HPDE6-E6E7 (cell line): Measurements from ENCODE around the gene SNAP47.
A peak's percentile ranks its signal among the peaks of the same experiment; 100 is the strongest.

Source experiments
- DNase-seq: peaks from one replicate; pipeline ENCODE4 v3.0.0; 2011; ENCODE audit warnings: missing footprints; ENCODE audit errors: extremely low spot score

Gene SNAP47

DNA sequence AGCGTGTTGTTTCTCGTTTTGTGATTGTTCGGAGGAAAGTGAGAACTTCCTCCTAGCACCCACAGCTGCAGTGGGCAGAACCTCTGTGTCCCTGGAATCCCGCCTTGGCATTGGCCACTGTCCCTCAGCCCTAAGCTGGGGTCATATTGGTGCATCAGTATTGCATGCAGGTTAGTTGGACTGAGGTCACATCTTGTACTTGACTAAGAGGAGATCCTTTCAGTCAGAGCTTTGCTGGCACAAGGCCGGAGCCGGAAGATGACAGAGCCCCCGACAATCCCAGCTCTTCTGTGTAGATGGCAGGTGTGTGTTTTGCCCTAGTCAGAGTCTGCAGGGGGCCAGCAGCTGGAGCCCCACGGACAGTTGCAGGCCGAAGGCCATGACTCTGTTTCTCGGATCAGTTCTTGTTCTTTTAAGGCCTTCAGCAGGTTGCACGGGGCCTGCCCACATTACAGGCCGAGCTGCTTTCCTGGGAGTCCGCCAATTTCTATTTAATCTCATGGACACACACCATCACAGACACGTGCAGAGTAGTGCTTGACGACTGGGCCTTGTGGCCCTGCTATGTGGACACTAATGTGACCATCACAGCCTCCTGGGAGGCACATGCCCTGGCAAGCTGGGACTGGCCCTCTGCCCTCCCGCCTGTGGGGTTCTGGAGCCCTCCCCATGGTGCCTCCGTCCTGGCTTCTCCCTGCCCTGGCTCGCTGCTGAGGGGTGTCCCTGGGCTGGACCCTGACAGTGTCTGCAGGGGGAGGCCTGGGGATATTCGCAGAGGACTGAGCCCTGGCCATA, 14.9 kb downstream of the SNAP47 start:
- DNase-seq, result no peak

DNA sequence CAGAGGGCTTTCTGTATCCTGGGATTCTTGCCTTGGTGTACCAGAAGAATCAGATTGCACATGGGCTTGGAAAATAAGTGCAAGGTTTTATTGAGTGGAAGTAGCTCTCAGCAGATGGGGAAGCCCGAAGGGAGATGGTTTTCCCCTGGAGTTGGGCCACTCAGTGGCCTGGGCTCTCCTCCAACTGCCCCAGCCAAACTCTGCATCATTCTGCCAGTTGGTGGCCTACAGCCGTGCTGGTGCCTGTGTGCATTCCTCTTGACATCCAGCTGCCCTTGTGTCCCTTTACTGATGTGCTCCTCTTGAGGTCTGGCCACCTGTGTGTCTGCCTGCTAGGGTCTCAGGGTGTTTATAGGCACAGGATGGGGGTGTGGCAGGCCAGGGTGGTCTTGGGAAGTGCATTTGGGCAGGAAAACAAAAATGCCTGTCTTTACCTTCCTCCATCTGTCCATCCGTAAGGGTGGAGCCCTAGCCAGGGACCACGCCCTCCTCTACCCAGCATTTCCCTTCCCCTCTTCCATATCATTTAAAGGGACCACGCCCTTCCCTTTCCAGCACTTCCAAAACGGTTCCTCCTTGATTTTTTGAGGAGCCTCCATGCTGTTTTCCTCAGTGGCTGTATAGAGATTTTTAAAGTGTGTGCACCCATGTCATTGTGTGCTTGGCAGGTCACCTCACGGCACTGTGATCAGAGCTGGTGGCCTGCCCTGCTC, 18.9 kb downstream of the SNAP47 start:
- DNase-seq, result no peak

DNA sequence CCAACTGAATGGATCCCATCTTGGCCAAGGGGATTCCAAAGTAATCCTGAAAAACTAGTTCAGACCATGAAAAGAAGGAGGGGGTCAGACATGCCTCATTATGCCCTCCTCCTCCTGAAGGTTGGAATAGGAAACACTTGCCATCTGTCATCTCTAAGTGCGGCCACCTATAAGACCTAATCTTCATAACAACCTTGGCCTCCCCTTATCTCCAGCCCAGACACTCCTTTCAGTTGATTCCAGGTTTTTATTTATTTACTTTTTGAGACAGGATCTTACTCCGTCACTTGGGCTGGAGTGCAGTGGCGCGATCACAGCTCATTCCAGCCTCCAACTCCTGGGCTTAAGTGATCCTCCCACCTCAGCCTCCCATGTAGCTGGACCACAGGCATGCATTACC, 19.7 kb downstream of the SNAP47 start:
- no peak for DNase-seq

DNA sequence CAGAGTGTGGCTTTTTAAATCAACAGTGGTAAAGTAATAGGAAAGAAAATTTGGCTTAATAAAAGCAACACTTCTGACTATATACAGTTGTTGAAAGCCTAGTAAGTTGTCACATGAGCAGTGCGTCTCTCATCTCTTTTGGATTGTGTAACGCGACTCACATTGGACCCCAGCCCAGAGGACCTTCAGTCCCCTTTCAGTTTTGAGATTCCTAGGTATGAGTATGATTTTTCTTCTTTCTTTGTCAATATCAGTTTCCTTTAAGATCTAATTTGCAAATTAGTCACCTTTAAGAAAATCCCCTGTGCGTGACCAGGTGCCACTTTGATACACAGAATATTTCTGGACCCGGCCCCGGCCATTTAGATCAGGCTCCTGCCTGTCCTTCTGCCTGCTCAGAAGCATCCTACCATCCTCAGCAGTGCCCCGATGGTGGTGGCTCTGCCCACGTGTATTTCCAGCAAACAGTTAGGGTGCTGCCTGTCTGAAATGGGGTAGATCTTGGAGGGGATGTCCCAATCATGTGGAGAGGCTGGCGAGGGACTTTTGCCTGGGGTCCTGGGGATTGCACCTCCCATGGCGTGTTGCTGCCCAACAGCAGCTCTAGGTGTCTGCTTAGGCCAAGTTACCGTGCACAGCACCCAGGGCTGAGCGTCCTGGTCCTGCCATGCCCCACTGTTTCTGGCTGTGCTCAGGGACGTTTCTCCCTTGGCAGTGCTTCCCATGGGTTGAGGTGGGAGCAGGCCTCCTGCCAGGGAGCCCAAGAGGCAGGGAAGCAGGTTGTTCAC, 21.1 kb downstream of the SNAP47 start:
- DNase-seq, result no peak

DNA sequence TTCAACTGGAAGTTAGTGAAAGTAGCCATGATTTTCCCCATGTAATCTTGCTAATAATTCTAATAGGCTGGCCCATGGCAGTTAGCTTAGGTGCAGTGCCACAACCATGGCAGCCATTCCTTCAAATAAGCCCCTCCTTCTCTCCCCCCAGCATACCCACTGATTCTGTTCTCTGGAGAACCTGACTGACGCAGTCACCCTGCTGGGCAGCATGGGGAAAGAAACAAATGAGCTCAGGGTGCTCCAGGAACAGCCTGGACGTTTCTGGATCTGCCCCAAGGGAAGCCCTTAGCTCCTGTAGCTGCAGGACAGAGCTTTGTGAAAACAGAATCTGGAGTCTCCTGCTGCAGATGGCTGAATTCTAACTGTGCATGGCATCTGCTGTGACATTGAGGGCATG, 22.5 kb downstream of the SNAP47 start:
- no peak for DNase-seq

DNA sequence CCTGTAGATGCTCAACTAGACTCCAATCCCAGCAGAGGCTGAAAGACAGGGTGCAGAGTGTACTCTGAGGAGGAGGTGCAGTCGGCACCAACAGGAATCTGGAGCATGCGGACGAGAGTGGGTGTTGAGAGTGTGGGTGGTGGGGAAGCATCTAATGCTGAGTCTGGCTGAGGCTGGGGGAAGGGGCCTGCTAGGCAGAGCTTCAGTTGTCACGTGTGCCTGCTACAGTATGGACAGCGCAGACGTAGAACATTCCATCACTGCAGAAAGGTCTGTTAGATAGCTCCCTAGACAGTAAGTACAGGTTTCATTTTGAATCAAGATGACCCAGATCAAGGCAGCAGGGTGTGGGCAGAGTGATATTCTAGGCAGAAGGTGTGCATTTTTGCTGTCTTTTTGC, 23.1 kb downstream of the SNAP47 start:
- DNase-seq, result no peak

DNA sequence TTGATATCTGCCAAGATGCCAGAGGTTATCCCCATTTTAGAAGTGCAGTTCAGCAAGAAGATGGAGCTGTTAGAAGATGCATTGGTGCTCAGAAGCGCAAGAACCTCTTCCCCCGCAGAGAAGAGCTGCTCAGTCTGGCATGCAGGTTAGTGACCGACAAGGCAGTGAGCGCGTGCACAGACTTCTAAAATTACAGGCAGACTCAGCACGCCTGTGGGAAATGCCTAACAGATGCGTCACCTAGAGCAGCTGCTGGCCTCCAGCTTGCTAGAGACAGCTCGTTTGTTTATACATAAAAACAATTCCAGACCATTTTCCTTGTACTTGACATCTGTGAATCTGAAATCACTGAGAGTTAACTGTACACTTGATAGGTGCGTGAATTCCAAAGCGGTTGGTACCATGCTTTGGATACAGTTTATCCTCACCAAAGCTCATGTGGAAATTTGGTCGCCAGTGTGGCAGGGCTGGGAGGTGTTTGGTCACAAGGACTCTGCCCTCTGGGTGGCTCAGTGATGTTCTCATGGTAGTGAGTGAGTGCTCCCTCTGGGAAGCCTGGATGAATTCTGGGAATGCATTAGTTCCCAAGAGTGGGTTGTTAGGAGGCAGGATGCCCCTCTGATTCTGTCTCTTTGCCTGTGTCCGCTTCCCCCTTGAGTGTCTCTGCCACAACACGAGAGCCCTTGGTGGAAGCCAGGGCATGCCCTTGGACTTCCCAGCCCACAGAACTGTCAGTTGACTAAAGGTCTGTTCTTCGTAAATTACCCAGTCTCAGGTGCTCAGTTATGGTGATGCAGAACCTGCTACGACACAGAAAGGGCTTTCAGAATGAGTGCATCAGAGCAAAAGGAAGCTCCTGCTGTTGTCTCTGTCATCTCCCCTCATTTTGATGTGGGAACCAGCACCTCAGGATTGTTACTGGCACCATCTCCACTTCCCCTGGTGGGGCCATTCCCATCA, 24.4 kb downstream of the SNAP47 start:
- peak; percentile 90 for DNase-seq

DNA sequence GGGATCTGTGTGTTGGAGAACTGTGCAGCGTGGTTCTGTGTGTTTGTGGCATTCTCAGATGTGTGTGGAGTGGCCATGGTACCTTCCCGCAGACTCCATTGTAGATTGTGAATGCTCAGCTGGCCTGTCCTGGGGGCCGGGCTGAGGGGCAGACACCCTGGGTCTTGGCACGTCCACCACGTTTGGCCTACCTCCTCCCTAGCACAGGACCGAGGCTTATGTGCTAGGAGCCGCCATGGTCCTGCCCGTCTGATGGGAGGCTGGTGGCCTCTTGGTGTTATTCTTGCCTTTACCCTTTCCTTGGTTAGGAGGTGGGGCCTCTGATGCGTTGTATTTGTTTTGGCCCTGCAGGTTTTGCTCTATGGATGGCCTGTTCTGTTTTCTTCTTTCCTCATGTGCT, 25.1 kb downstream of the SNAP47 start:
- DNase-seq, result no peak

DNA sequence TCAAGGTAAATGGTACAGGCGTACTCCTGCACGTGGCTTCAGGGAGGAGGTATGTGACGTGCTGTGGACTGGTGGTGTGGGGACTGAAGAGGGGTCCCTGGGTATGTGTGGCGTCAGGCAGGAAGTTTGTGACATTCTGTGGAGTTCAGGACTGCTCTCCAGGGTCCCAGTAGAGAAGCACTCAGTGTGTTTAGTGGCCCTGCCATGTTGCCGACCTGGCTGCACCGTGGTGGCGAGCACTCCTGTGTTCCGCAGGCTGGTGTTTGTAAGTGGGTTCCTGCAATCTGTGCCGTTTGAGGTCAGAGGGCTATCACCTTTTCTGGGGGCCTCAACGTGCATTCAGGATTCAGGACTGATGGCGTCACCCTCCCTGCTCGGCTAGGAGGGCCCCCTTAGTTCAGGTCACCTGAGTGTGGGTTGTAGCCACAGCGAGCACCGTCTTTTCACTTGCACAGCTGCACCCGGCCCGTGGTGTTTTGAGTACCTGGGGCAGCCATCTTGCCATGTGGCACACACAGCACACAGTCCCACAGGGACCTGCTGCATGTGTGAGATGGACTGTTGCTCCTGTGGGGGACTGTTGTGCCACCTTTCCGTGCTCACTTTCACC, 26.5 kb downstream of the SNAP47 start:
- no peak for DNase-seq

DNA sequence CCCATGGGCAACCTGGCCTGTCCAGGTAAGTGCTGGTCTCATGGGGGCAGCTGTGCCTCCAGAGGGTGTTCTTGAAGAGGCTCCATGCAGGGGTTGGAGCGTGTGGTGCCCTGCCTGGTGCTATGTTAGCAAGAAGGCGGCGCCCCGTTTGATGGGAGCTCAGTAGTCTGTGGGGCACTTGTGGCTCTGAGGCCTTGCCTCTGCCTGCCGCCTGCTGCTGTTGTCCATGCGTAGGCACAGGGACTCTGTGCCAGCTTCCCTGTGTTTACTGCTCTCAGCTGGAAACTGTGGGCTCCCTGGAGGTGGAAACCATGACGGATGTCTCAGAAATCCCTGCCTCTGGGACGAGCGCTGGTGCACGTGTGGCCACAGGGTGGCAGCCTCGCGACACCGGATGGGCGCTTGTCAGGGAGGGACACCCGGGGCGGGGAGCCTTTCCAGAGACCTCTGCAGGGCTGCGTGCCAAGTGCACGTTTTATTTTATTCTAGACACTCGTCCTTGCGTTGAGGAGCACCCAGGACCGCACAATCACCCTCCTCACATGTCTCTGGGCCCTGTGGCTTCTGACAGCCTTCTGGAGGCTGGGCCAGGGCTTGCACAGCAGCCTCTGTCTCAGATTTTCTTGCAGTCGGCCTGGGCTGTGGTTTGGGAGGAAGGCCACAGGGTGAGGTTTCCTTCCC, 27.1 kb downstream of the SNAP47 start:
- DNase-seq, result peak; percentile 89

DNA sequence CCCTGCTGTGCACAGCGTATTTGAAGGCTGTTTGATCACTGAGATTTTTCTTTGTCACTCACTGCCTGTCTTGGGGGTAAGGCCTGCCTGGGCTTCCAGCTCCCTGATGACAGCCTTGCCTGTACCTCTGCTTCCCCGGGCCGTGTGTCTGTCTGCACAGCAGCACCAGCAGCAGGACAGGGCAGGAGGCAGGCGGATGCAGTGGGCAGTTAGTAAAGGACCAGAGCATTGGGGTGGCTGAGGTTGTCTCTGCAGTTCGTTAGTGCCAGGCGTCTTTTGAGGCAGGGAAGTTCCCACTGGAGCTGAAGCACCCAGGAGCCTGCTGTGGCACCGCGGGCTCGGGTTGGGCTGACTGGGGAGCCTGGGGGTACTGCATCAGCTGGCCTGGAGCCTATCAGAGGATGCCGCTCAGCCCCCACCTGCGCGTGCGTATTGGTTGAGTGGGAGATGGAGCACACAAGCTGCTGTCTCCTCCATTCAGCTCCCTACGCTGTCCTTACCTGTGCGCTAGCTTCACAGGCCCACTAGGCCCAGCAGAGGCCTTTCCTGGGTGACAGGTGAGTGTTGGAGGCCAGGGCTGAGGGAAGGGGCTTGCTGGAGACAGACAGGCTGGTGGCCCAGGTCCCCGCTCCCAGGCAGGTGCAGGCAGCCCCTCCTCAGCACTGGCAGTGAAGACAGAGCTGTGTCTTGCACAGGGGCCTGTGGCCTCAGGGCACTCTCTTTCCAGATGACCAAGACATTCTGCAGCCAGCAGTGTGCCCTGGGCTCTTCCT, 28.2 kb downstream of the SNAP47 start:
- no peak for DNase-seq

DNA sequence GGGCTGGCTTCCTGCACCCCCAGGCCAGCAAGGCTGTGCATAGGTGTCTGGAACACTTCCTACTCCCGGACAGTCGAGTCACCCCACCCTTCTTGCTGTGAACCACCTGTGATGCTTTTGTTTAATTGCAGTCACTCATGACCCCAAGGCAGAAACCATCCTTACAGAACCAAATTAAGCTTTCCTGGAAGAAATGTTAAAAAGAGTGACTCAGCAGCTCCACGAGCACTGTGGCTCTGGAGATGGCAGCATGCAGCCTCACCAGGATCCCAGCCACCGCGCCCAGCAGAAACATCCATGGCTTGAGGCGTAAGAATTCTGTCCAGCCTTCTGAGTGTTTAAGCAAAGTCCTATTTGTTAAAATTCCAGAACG, 28.8 kb downstream of the SNAP47 start:
- DNase-seq, result peak; percentile 52

DNA sequence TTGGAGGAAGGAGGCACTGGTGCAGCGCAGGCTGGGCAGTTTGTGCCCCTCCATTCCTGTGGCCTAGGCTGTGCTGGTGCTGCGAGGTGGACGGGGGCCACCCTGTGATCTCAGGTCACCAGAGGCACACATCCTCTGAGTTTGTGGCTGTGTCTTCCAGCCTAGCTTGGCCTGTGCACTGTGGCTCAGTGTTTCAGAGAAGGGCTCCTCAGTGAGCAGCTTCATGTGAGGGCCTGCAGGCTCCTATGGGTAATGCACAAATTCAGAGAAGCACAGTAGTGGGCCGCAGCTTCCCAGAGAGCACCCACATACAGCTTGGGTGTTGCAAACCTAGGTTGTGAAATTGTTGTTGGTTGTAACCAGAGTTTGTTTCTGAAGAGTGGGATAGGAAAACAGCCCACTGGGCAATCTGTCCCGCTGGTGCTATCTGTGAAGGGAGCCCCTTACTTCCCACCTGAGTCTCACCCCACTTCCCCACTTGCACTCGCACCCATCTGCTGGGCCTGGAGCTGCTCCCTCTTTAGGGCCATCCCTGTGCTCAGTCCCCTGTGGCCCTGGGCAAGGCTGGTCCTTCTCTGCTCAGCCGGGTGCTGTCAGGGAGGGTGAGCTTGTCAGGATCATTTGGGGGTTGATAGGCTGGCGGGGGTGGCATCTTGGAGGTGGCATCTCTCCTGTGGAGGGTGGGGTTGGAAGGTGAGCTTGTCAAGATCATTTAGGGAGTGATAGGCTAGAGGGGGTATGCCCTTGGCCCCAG, 30.2 kb downstream of the SNAP47 start:
- DNase-seq, result no peak

DNA sequence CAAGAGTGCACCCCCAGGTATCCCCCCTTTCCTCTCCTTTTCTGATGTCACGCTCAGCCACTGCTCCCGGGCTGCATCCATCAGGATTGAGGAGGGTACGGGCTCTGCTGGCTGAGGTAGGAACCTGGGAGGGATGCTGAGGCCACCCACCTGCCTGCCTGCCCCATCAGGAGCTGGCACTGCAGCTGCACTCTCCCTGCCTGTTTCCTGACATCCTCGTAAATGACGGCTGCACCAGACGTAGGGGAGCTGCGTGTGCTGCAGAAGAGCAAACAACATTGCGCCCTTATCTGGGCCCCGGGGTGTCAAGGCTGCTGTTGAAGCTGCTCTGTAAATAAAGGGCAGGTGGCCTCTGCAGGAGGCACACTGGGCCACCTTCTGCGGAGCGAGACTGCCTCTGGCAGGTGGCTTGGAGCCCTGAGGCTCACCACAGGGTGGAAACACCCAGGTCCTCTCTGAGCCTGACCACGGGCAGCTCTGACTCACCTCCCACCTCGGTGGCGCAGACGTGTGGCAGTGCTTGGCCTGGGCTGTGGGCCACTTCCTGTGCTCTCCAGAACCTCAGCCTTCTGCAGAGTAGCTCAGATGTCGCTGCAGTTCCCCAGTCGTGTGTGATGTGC, 30.9 kb downstream of the SNAP47 start:
- DNase-seq, result no peak

DNA sequence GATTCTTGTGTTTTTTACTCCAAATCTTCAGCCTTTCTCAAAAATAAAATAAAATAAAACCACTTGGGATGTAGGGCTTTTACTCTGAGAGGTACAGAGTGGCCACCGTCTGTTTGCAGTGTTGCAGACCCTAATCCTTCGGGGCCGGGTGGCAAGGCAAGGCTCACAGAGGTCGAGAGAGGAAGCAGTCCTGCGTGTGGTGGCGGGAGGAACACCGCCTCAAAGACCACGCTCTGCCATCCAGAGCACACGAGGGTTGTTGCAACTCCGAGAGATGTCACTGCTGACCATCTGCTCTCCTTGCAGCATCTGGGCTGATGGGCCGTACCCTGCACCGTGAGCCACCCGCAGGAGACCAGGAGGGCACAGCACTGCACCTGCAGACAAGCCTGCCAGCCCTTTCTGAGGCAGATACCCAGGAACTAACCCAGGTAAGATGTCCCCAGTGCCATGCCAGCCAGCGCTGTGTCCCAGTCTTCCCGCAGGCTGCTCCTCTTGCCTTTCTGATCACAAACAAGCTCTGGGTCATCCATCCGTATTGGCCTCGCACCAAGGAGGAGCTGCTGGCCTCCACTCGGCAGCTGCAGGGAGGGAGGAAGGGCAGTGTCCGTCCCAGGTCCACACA, 31.5 kb downstream of the SNAP47 start:
- DNase-seq, result no peak

DNA sequence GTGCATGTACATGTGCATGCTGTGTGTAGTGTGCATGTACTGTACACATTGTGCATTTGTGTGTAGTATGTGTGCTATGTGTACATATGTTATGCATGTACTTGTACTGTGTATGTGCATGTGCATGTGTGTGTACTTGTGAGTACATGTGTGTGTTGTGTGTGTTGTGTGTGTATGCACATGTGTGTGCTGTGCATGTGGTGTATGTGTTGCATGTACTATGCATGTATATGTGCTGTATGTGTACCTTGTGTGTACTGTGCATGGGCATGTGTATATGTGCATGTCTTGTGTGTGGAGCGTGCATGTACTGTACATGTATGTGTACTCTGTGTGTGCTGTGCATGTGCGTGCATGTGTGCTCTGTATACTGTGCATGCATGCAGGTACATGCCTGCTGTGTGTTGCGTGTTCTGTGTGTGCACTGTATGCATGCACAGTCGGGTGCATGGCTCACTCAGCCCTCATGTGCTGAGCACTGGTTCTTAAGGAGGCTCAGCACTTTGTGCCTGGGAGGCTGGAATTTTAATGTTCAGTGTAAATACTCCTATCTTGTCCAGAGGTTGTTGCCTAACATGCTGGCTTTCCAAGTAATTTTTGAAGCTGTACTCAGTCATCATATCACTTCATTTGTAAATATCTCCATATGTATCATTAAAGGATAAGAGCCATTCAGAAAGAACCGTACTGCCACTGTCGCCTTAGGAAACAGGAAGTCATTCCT, 32.3 kb downstream of the SNAP47 start:
- DNase-seq, result no peak

DNA sequence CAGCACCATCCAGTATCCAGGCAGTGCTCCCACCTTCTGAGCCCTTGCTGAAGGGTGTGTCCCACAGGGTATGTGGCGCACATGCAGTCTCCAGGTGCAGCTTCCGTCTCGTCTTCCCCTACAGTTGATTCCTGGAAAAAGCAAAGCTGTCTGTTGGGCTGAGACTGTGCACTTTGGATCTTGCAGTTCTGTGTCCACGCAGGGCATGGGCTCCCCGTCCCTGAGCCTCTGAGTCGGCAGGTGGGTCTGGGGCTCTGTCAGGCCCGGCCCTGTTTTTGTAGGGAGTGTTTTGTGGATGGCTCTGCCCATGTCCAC, 32.8 kb downstream of the SNAP47 start:
- DNase-seq, result no peak

DNA sequence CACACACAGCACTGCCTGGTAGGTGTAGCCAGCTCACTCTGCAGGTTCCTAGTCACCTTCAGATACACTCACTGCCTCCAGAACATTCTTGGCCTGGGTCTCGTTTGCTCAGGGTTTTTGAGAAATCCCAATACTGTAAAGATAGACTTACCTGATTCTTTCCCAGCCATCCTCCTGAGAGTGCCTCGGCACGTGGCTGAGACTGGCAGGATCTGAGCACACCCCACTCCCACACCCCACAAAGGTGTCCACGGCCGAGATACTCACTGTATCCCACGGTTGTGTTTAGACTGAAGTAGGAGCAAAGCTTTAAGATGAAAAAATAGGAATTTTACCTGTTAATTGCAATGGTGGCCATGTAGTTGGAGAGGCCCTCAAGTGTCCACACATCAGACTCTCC, 33.4 kb downstream of the SNAP47 start:
- DNase-seq, result no peak
